GOT3 (cell line): Measurements from ENCODE around the gene TRAPPC2L.
"Not testable (repeated sequence)": the region's sequence is repeated elsewhere in the genome, so short reads cannot be mapped to it uniquely, and the experiment has no call there.

Experiments
- DNase-seq: peaks from one replicate; lab custom pipeline; 2025; ENCODE audit warnings: mixed read lengths; lab: John Stamatoyannopoulos, UW

Gene TRAPPC2L

DNA sequence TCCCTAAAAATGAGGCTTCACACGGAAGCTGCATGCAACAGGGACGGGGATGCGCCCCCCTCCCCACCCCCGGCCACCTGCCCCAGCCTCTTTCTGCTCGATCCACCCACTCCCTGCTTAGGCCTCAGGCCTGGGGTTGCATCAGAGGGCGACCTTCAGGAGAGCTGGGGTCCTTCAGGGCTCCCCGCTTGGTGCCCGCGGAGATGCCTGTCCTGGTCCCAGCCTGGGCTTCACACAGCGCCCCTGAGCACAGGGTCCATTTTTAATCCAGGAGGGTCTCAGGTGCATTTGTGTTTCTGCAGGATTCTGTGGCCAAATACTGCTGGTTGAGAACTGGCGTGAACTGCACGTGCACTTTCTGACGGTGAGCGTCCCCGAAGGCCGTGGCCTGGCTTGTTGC, 37.8 kb upstream of the TRAPPC2L start:
- no peak for DNase-seq

DNA sequence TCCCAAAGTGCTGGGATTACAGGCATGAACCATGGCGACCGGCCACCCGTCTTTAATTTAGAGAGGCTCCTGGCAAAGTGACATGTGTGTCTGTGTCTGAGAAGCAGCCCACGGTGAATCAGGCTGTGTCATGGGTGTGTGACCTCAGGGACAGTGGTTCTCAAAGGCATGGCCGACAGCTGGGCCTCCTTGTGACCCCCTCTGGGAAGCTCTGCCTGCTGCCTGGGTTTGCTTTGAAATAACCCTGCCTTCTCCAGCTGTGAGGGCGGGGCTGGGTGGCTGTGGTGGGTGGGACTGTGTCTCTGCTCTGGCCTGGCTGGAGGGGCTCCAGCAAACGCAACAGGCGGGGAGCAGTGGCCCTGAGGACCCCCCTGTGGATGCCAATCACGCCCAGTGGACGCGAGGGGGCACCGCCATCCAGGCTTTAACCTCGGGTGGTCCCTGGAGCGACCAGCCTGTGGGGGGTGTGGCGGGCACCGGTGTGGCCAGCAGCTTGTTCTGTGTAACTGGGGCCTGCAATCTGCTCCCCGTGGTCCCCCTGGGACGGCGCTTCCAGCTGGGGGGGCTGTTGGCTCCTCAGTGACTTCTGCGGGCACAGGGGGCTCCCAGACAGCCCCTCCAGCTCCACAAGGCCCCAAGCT, 36.4 kb upstream of the TRAPPC2L start:
- no peak for DNase-seq

DNA sequence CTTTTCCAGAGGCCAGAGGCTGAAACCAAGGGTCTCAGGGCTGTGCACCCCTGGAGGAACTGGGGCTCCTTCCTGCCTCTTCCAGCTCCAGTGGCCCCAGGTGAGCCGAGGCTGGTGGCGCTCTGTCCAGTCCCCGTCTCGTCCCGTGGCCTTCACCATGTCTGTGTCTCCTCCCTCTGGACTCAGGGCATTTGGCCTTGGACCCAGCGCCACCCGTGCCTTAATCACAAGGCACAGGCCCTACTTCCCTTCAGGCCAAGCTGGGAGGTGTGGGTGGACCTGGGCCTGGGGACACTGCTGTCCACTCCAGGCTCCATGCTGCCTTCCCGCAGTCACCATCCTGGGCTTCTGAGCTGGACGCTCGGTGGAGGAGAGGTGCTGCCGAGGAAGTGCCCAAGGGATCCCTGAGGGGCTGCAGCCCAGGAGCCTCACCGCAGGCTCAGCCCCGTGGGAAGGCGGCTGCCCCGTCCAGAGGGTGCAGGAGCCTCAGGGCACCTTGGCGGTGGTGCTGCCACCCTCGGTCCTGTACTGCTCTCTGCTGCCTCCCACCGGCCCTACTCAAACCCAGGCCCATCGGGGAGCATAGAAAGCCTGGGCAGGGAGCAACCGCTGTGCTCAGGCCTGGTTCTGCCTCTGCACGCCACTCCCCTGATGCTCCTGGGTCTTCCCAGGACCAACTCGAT, 35.6 kb upstream of the TRAPPC2L start:
- DNase-seq, result no peak

DNA sequence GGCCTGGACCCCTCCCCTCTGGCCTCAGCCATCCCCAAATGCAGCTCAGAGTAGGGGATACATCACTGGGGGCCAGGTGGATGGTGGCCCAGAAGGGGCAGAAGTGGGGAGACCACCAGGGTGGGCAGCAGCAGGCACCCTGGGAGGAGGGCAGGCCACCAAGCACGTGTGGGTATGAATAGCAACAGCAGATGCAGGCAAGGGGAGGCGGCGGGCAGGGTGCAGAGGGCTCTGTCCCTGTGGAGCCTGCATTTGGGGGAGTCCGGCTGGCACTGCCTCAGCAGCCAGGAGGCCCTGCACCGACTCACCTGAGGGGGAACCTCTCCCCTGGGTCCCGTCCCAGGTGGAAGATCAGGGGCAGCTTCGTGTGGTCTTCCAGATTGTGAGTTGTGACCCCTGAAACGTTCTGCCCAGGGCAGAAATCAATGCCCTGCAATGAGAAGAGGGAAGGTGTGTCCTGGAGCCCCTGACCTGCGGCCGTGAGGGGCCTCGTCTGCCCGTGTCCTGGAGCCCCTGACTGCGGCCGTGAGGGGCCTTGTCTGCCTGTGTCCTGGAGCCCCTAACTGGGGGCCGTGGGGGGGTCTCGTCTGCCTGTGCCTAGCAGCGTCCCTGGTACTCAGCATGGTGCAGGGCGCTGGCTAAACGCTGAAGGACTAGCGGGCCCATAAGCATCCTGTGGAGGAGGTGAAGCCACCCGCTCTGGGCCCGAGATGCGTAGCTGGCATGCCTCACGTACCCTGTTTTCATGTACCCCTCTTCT, 34.5 kb upstream of the TRAPPC2L start:
- DNase-seq, result no peak

DNA sequence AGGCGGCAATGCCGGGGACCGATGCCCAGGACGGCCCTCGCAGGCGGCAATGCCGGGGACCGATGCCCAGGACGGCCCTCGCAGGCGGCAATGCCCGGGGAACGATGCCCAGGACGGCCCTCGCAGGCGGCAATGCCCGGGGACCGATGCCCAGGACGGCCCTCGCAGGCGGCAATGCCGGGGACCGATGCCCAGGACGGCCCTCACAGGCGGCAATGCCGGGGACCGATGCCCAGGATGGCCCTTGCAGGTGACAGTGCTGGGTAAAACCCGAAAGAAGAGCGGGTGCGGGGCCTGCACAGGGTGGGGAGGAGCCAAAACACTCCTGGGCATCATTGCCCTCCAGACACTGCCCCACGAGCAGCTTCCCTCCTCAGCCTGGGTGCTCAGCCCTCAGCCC, 33.3 kb upstream of the TRAPPC2L start:
- DNase-seq, result not testable (repeated sequence)

DNA sequence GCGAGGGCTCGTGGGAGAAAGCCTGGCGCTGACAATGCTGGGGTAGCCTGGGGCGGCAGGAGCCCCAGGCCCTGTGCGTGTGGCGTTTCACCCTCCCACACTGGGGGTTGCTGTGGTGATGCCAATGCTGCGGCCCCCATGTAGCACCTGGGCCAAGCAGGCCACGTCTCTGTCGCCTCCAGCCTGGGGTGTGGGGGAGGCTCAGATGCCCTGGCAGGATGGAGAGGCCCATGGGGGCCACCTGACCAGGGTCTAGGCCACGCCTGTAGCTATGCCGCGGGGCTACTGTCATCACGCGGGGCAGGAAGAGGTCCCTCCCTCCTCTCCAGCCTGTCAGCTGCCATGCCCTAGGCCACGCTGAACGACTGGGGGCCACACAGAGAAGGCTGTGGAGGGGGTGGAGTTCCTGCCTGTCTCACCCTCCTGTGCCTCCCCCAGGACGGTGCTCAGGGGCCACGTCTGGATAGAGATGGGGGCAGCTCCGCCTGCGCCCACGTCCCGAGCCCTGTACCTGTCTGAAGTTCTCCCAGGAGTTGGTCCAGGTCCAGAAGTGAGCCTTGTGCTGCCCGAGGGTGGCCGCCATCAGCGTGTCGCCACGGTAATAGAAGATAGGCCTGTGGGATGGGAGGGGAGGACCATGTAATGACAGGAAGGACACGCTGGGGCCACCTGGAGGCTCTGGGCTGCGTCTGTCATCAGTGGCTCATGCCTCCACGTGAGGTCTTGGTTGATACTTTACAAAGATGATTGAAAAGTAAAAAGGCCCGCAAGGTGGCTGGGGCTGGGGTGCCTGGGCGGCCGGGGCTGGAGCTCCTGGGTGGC, 32.5 kb upstream of the TRAPPC2L start:
- no peak for DNase-seq

DNA sequence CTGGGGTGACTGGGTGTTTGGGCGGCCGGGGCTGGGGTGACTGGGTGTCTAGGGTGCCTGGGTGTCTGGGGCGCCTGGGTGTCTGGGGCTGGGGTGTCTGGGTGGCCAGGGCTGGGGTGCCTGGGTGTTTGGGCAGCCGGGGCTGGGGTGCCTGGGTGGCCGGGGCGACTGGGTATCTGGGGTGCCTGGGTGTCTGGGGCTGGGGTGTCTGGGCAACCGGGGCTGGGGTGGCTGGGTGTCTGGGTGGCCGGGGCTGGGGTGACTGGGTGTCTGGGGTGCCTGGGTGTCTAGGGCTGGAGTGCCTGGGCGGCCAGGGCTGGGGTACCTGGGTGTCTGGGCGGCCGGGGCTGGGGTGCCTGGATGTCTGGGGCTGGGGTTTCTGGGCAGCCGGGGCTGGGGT, 31.8 kb upstream of the TRAPPC2L start:
- DNase-seq, result no peak

DNA sequence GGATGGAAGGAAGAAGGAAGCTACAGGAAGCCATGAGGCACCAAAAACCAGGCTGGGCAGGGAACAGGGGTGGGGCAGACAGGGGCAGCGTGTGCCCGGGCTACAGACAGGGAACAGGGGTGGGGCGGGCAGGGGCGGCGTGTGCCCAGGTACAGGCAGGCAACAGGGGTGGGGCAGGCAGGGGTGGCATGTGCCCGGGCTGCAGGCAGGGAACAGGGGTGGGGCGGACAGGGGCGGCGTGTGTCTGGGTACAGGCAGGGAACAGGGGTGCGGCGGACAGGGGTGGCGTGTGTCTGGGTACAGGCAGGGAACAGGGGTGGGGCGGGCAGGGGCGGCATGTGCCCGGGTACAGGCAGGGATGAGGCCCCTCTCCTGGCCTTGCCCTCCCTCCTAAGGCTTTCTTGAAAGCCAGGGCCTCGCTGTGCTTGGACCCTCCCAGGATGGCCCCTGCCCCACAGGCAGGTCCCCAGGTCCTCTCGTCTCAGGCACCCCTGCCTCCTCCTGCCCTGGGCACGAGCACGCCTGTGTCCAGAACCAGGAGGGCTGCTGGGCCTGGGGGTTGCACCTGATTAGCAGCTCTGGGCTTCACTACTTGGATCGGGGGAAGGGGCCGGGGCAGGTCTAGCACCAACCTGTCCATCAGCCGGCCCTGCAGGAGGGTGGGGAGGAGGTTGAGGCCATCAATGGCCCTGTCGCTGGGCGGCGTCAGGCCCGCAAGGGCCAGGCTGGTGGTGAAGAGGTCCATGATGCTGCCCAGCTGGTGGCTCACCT, 30.7 kb upstream of the TRAPPC2L start:
- DNase-seq, result no peak

DNA sequence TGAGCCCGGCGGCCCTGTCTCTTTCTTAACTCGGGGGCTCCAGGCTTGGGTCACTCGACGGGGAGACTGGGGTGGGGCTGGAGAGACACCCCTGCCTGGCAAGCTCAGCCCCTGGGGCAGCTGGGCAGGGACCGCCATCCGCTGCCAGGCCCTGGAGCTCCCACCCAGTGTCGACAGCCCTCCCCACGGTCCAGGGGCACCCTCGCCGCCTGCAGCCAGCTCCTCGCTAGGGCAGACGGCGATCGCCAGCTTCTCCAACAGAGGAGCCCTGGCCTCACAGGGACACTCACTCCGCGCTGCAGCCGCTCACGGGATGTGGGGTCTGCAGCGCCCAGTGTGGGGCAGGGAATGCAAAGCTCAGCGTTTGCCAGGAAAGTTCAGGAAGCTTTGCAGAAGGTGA, 29.2 kb upstream of the TRAPPC2L start:
- DNase-seq, result no peak

DNA sequence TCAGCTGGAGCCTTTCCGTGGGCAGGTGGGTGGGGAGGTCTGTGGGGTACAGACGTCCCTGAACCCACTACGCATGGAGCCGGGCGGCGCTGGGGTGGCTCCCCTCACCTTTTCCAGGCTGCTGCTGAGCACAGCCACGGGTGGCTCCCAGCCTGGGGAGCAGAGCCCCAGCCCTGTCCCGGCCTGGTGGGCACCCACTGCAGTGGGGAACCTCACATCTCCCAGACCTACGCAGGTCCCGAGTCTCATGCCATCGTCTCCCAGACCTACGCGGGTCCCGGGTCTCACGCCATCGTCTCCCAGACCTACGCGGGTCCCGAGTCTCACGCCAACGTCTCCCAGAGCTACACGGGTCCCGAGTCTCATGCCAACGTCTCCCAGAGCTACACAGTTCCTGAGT, 28.2 kb upstream of the TRAPPC2L start:
- no peak for DNase-seq

DNA sequence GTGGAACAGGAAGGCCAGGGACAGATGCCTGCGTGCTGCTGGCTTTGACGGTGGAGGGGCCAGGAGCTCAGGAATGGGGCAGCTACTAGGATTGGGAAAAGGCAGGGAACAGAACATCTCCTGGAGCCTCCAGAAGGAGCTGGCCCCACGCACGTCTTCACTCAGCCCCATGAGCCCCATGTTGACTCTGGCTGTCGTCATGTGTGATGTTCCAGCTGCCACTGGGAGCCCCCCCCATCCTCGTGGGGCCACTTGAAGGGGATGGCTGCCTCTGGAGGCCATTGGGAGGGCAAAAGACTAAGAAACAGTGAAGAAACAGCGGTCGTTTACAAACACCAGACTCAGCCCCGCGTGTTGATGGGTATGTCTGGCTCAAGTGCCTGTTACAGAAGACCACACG, 26.7 kb upstream of the TRAPPC2L start:
- no peak for DNase-seq

DNA sequence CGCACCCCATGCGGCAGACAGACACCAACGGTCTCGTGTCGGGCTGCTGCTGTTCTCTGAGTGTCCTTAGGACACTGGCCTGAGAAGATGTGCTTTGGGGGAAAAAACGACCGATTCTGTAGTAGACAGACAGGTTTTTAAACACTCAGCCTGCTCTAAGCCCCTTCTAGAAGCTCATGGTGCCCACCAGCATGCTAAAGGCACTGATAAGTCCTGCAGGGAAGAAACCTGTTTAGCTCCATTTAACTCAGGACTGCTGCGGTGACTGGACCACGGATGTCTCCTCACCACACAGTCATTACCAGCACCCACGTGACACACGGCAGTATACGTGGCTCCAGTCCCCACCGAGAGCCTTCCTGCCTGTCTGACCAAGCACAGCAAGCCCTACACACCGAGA, 26.1 kb upstream of the TRAPPC2L start:
- no peak for DNase-seq

DNA sequence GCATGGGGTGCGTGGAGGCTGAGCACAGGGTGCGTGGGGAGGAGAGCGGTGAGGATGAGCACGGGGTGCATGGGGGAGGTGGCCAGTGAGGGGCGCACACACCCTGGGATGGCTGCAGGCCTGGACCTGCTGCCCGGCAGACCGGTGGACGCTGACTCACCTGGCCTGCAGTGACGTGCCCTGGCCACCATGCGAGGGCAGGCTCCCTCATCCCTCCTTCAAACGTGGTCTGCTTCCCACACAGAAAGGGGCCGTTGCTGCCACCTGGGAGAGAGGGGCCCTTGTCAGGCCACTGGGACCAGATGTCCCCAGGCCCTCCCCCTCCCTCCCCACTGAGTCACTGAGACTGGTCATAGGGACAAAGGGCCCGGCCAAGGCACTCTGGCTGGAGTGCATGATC, 25.1 kb upstream of the TRAPPC2L start:
- no peak for DNase-seq

DNA sequence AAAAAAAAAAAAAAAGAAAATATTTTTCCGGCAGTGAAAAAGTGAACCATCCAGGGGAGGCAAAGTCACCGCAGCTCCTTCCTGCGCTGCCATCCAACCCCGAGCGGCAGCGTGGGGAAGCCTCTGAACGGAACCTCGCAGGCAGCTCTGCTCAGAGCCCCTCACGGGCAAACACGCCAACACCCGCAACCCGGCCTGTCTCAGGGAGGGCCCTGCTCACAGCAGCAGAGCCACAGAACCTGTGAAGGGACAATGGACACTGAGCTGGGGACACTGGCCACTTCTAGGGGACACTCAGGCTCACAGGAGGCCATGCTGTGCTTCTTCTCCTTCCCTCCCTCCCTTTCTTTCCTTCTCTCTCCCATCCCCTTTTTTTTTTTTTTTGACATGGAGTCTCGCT, 23.8 kb upstream of the TRAPPC2L start:
- no peak for DNase-seq

DNA sequence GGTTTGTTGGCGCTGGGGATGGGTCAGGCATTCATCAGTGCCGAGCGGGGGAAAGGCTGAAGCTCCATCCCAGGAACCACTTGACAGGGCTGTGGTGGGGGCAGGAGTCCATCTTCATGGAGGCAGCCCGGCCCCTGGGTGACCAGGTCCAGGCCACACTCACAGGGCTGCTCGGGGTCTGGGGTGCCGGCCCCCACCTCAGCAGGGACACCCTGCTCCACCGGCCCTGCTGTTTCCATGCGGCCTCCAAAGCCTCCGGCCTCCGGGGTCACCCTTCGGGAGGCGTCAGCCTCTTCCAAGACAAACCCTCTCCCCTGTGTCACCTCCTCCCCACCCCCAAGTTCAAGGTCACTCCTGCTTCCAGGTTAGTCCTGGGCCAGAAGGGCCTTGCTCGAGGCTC, 22.3 kb upstream of the TRAPPC2L start:
- DNase-seq, result no peak

DNA sequence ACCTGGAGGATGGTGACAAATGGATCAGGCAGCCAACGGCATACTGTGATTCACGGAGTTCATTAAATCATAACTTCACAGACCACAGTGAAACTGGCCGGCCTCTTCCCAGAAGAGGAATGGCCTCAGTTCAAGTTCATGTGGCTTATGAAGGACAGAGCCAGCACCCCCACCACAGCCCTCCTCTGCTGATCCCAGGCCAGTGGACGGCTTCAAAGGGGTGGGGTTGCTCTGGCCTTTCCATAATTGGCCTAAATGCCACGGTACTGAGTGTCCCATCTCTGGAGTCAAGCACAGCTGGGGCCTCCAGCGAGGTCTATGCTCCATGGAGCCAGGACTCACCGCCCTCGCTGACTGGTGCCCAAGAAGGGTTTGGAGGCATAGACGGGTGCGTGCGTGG, 21.5 kb upstream of the TRAPPC2L start:
- no peak for DNase-seq

DNA sequence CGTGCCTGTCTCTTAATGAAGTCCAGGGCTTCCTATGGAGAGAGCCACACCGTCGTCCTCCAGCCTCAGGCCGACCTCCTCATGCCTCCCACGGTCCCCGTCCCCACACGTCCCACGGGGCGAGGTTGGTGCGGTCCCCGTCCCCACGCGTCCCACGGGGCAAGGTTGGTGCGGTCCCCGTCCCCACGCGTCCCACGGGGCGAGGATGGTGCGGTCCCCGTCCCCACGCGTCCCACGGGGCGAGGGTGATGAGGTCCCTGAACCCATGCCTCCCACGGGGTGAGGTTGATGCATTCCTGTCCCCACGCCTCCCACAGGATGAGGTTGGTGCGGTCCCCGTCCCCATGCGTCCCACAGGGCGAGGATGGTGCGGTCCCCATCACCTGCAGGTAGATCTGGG, 21.1 kb upstream of the TRAPPC2L start:
- no peak for DNase-seq

DNA sequence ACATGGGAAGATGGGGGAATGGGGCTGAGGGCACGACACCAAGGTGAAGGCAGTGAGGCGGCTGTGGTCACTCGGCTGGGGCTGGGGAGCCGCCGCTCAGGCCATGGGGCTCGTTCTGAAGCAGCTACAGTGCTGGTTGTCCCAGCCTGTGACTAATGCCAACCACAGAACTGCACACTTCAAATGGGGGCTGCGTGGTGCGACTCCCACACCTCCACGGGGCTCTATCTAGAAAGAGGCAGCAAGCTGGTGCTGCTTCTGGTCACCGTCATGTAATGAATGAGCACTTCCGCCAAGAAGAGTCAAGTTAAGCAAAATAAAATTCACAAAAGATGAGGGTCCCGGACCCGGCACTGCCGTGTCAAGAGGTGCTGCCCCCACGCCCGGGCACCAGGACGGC, 20.1 kb upstream of the TRAPPC2L start:
- DNase-seq, result no peak

DNA sequence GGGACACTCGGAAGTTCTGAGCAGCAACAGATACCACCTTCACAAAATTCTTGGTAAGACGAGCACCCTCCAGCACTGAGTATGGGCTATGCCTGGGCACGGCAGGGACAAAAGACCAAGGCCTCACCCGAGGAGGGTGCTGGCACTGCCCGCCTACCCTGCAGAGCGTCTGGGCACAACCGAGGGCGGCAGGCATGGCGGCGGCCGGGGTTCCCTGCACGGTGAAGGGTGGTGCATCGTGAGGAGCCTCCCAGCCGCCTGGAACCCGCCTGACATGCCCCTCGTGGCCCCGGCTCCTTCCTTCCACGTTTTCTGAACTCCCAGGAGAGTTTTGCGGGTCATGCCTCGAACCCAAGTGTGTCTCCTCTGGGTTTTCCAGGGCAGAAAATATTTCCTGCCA, 19.1 kb upstream of the TRAPPC2L start:
- no peak for DNase-seq

DNA sequence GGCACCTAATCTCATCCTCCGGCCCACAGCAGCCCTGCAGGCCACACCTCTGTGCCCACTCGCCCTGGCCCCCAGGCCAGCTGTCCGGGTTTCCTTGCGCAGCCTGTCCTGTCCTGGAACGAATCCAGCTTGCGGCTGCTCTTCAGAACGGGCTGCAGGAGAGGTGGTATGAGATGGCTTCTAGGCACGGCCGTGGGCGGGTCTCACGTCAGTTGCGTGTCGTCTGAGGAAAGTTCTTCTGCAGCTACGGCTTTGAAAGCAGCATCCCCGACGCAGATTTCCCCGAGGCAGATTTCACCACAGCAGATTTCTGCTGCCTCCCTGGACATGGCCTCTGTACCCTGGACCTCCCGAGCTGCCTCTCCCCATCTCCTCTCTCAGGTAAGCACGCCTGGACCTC, 18.4 kb upstream of the TRAPPC2L start:
- no peak for DNase-seq

DNA sequence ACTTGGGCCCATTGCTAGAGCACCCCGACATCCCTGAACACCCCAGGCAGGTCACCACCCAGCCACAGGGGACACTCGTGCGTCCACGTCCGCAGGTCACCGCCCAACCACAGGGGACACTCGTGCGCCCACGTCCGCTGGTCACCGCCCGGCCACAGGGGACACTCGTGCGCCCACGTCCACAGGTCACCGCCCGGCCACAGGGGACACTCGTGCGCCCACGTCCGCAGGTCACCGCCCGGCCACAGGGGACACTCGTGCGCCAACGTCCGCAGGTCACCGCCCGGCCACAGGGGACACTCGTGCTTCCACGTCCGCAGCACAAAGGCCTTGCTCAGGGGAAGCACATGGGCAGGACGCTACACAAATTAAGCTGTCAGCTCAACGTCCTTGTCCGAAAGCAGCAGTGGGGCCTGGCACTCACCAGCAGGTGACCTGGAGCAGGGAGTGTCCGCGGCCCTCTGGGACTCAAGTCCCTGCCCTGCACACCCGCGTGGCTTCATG, 17.8 kb upstream of the TRAPPC2L start:
- no peak for DNase-seq
